HG03066 (cell line): ENCODE measurements around the gene ZNF699.
"Not testable (repeated sequence)": the region's sequence is repeated elsewhere in the genome, so short reads cannot be mapped to it uniquely, and the experiment has no call there.

Experiments
- ATAC-seq: cut with Tn5 transposase; IDR thresholded peaks from one replicate; pipeline ENCODE4 v1.9.1; 2021; ENCODE audit warnings: low read depth; ENCODE audit not compliant: unreplicated experiment

ZNF699 gene

DNA sequence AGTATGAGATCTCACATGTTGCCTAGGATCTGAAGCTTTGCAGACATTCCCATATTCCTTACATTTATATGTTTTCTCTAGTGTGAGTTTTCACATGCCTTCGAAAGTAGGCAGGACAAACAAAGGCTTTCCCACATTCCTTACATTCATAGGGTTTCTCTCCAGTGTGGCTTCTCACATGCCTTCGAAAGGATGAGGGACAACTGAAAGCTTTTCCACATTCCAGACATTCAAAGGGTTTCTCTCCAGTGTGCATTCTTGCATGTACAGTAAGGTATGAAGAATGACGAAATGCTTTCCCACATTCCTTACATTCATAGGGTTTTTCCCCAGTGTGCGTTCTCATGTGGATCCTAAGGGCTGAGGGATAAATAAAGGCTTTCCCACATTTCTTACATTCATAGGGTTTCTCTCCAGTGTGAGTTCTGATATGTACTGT, 14.2 kb downstream of the ZNF699 start:
- ATAC-seq = no peak

DNA sequence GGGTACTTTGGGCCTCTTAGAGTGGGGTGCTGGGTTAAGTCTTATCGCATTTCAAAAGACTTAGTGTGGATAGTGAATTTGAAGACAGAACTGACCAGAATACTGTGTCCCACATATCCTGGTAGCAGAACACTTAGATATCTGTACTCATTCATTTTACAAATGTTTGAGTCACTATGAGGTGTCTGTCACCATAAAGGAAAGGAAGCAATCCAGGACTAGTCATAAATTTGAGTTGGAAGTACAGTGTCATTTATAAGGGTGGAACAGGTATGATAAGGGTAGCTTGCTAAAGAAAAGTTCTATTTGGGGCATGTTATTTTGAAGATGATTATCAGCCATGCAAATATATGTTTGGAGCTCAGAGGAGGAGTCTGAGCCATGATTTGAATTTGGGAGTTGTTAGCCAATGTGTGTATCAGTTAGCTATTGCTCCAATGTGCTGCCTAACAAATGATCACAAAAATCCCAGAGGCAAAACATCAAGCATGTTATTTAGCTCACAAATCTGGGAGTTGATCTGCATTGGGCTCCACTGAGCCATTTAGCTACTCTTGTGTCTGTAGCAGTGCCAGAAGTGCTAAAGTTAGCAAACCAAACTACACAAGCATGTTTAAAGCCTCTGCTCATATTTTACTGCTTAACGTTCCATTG, 20.3 kb downstream of the ZNF699 start:
- no peak for ATAC-seq

DNA sequence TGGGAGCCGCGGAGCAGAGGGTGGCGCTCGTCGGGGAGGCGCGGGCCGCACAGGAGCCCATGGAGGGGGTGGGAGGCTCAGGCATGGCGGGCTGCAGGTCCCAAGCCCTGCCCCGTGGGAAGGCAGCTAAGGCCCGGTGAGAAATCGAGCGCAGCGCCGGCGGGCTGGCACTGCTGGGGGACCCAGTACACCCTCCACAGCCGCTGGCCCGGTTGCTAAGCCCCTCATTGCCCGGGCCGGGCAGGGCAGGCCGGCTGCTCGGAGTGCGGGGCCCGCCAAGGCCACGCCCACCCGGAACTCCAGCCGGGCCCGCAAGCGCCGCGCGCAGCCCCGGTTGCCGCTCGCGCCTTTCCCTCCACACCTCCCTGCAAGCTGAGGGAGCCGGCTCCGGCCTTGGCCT, 26.2 kb downstream of the ZNF699 start:
- not testable (repeated sequence) for ATAC-seq

DNA sequence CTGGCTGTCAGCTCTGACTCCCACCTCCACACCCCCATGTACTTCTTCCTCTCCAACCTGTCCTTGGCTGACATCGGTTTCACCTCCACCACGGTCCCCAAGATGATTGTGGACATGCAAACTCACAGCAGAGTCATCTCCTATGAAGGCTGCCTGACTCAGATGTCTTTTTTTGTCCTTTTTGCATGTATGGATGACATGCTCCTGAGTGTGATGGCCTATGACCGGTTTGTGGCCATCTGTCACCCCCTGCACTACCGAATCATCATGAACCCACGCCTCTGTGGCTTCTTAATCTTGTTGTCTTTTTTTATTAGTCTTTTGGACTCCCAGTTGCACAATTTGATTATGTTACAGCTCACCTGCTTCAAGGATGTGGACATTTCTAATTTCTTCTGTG, 58.4 kb downstream of the ZNF699 start:
- no peak for ATAC-seq

DNA sequence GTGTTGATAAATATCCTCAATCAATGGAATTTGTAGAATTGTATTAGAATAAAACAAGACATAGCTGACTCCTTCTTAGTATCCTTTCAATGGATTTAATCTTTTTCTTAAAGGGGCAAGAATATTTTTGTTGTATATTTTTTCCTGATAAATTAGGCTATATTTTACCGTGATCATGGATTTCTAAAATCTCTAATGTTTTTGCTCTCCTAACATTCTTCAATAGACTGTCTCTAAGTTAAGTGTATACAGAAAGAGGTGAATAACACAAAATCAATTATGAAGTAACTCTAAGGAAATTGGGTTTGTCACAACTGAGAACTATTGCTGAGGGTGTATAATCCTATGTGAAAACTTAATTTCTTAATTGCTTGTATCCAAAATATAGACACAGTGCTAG, 59.0 kb downstream of the ZNF699 start, which contains the start of gene OR7E24:
OR7E24 (plus strand) TSS at position 301 of the 400 bp plus-strand sequence. CDS start 114 bp downstream, outside the sequence.
- no peak for ATAC-seq
